Measurements from ENCODE around the gene SCAMP1.

SCAMP1 gene, protein sequence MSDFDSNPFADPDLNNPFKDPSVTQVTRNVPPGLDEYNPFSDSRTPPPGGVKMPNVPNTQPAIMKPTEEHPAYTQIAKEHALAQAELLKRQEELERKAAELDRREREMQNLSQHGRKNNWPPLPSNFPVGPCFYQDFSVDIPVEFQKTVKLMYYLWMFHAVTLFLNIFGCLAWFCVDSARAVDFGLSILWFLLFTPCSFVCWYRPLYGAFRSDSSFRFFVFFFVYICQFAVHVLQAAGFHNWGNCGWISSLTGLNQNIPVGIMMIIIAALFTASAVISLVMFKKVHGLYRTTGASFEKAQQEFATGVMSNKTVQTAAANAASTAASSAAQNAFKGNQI

GRCh38 chr5:78359831-78360673, at the start of gene SCAMP1:
Gene SCAMP1, plus strand, starts transcription at chr5:78360617. Its CDS starts 55 bp downstream, at chr5:78360672.
- Mint-ChIP-seq H3K27me3 (no peaks in the 10 kb centered on the region), H3K27ac (peak within 1 kb of the TSS; percentile 95), H3K4me3 (peak within 1 kb of the TSS; percentile 93), H3K9me3 (no peaks in the 10 kb centered on the region), H3K4me1 (peaks cover 28% of the 10 kb centered on the region), H3K36me3 (no peaks in the 10 kb centered on the region)
- DNase-seq (ENCODE audit: low spot score in 2 of 2) = peak; percentile 95 to 98
- ATAC-seq (ENCODE audit: low read depth) = peak; percentile 80

GRCh38 chr5:78317515-78317914, 42.9 kb upstream of the SCAMP1 start:
- Mint-ChIP-seq H3K27me3 (peaks cover 6% of the 10 kb centered on the region), H3K9me3 (peaks cover 2% of the 10 kb centered on the region), H3K4me1 (no peaks in the 10 kb centered on the region), H3K27ac (no peak overlapping the region), H3K36me3 (no peaks in the 10 kb centered on the region), H3K4me3 (no peak overlapping the region)
- ATAC-seq (ENCODE audit: low read depth) (no peak), DNase-seq (ENCODE audit: low spot score in 2 of 2) (no peak)

GRCh38 chr5:78318337-78318736, 42.1 kb upstream of the SCAMP1 start:
- no peak for ATAC-seq (ENCODE audit: low read depth)
- no peak overlapping the region for H3K4me3 Mint-ChIP-seq
- DNase-seq (ENCODE audit: low spot score in 2 of 2) = no peak
- H3K9me3 Mint-ChIP-seq = peaks cover 2% of the 10 kb centered on the region
- peaks cover 4% of the 10 kb centered on the region for H3K27me3 Mint-ChIP-seq
- no peaks in the 10 kb centered on the region for H3K36me3 Mint-ChIP-seq
- no peaks in the 10 kb centered on the region for H3K4me1 Mint-ChIP-seq
- H3K27ac Mint-ChIP-seq = no peak overlapping the region

- Mint-ChIP-seq H3K27me3 (peaks cover 2% of the 10 kb centered on the region), H3K4me3 (no peak overlapping the region), H3K27ac (no peak overlapping the region), H3K4me1 (no peaks in the 10 kb centered on the region), H3K36me3 (no peaks in the 10 kb centered on the region), H3K9me3 (no peaks in the 10 kb centered on the region)
- no peak for DNase-seq (ENCODE audit: low spot score in 2 of 2)
- no peak for ATAC-seq (ENCODE audit: low read depth)
These were observed 40.0 kb upstream of the SCAMP1 start for GRCh38 chr5:78320401-78320800.

DNA sequence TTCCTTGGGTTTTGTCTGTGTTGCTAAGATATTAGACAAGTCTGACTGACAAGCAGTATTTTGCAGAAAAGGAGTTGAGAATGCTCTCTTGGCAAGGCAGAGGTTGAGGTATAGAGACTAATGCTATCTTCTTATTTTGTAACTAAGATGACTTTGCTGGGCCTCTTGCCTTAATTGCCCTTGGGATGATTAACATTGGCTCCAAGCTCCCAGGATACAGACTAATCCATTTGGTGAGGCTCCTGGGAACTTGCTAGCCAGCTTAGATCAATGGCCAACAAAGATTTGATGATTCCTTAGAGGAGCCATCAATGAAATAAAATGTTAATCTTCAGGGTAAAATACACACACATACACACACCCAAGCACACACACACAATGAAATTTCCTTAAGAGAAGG, 37.2 kb upstream of the SCAMP1 start:
- Mint-ChIP-seq H3K27ac (no peak overlapping the region), H3K9me3 (no peaks in the 10 kb centered on the region), H3K36me3 (no peaks in the 10 kb centered on the region), H3K4me3 (no peak overlapping the region), H3K4me1 (no peaks in the 10 kb centered on the region), H3K27me3 (peaks cover 3% of the 10 kb centered on the region)
- no peak for DNase-seq (ENCODE audit: low spot score in 2 of 2)
- no peak for ATAC-seq (ENCODE audit: low read depth)

GRCh38 chr5:78326930-78327329, 33.5 kb upstream of the SCAMP1 start:
- Mint-ChIP-seq H3K27ac (no peak overlapping the region), H3K27me3 (peaks cover 5% of the 10 kb centered on the region), H3K9me3 (no peaks in the 10 kb centered on the region), H3K4me3 (no peak overlapping the region), H3K4me1 (no peaks in the 10 kb centered on the region), H3K36me3 (no peaks in the 10 kb centered on the region)
- no peak for ATAC-seq (ENCODE audit: low read depth)
- no peak for DNase-seq (ENCODE audit: low spot score in 2 of 2)

GRCh38 chr5:78327761-78328510, 32.5 kb upstream of the SCAMP1 start:
- Mint-ChIP-seq H3K9me3 (no peaks in the 10 kb centered on the region), H3K4me3 (no peak overlapping the region), H3K36me3 (no peaks in the 10 kb centered on the region), H3K4me1 (no peaks in the 10 kb centered on the region), H3K27ac (no peak overlapping the region), H3K27me3 (peaks cover 5% of the 10 kb centered on the region)
- ATAC-seq (ENCODE audit: low read depth) (no peak), DNase-seq (ENCODE audit: low spot score in 2 of 2) (no peak)

- Mint-ChIP-seq H3K4me1 (no peaks in the 10 kb centered on the region), H3K27me3 (peaks cover 5% of the 10 kb centered on the region), H3K4me3 (no peak overlapping the region), H3K27ac (no peak overlapping the region), H3K9me3 (no peaks in the 10 kb centered on the region), H3K36me3 (no peaks in the 10 kb centered on the region)
- no peak for ATAC-seq (ENCODE audit: low read depth)
- no peak for DNase-seq (ENCODE audit: low spot score in 2 of 2)
These were observed 31.7 kb upstream of the SCAMP1 start for GRCh38 chr5:78328585-78329173.

GRCh38 chr5:78331523-78332080, 28.8 kb upstream of the SCAMP1 start:
- Mint-ChIP-seq H3K27ac (no peak overlapping the region), H3K36me3 (peaks cover 1% of the 10 kb centered on the region), H3K9me3 (peaks cover under 1% of the 10 kb centered on the region), H3K4me1 (no peaks in the 10 kb centered on the region), H3K27me3 (peaks cover 5% of the 10 kb centered on the region), H3K4me3 (no peak overlapping the region)
- no peak for DNase-seq (ENCODE audit: low spot score in 2 of 2)
- no peak for ATAC-seq (ENCODE audit: low read depth)

DNA sequence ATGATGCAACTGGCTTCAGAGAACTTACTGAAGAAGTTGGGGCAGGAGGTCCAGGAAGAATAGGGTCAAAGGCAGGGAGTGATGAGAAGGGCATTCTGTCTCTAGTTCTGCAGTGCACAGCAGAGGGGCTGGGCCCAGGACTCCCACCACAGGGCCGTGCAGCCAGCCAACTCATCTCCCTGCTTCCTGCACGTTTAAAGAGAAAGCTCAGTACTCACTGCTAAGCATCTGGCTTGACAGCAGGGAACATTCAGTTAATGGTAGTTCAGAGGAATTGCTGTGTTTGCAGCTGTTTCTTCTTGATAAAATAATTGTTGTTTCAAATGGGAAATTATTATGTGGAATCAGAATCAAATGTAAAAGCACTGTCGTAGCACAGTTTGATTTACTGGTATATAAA, 25.6 kb upstream of the SCAMP1 start:
- Mint-ChIP-seq H3K4me1 (no peaks in the 10 kb centered on the region), H3K4me3 (no peak overlapping the region), H3K9me3 (peaks cover 9% of the 10 kb centered on the region), H3K36me3 (peaks cover 9% of the 10 kb centered on the region), H3K27me3 (peaks cover 4% of the 10 kb centered on the region), H3K27ac (no peak overlapping the region)
- DNase-seq (ENCODE audit: low spot score in 2 of 2) (no peak), ATAC-seq (ENCODE audit: low read depth) (no peak)

- Mint-ChIP-seq H3K9me3 (peaks cover 9% of the 10 kb centered on the region), H3K27ac (no peak overlapping the region), H3K4me3 (no peak overlapping the region), H3K36me3 (peaks cover 9% of the 10 kb centered on the region), H3K27me3 (peaks cover 4% of the 10 kb centered on the region), H3K4me1 (no peaks in the 10 kb centered on the region)
- DNase-seq (ENCODE audit: low spot score in 2 of 2) (no peak), ATAC-seq (ENCODE audit: low read depth) (no peak)
These were observed 24.4 kb upstream of the SCAMP1 start for GRCh38 chr5:78335976-78336375.

GRCh38 chr5:78336698-78337097, 23.7 kb upstream of the SCAMP1 start:
- ATAC-seq (ENCODE audit: low read depth) (no peak), DNase-seq (ENCODE audit: low spot score in 2 of 2) (no peak)
- H3K27ac Mint-ChIP-seq = no peak overlapping the region
- H3K36me3 Mint-ChIP-seq = peaks cover 9% of the 10 kb centered on the region
- H3K4me3 Mint-ChIP-seq = no peak overlapping the region
- H3K27me3 Mint-ChIP-seq = peaks cover under 1% of the 10 kb centered on the region
- H3K9me3 Mint-ChIP-seq = peaks cover 9% of the 10 kb centered on the region
- no peaks in the 10 kb centered on the region for H3K4me1 Mint-ChIP-seq

DNA sequence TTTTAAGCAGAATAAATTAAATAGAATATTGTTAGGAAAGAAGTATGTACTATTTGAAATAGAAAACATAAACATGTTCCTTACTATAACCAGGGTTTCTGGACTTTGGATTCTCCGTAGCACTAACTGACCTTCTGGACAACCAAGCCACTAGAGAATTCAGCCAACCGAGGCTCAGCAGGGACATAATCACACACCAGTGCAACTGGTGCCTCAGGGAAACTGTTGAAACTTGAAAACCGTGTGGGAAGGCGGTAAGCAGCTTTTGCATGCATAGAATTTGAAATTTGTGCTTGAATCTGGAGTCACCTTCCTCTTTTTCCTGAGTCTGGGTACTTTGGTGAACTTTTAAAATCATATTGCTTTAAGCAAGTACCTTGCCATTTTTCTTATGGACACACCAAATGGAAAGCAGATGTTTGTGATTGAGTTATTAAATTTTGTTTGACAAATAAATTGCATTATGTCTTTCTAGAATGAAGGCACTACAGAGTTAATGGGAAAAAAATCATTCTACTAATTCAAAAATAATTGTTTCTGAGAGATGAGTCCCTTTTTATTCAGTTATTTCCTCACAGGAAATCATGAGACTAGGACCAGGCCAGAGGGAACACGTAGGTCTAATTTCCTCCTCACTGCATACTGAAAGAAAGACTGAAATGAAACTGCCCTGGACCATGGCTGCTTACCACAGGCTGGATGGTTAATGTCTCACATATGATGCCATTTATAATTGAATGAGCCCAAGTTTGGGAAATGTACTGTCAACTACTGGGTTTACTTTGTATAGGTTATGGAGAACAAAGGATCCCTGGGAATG, 20.6 kb upstream of the SCAMP1 start:
- Mint-ChIP-seq H3K27ac (no peak overlapping the region), H3K27me3 (no peaks in the 10 kb centered on the region), H3K4me3 (no peak overlapping the region), H3K9me3 (peaks cover 9% of the 10 kb centered on the region), H3K36me3 (peaks cover 9% of the 10 kb centered on the region), H3K4me1 (no peaks in the 10 kb centered on the region)
- no peak for ATAC-seq (ENCODE audit: low read depth)
- no peak for DNase-seq (ENCODE audit: low spot score in 2 of 2)

Measured in memory B cell (primary cell).